CD4-positive, alpha-beta T cell treated with Interleukin-4 for 1 hour (primary cell): ENCODE measurements around the gene SNAPIN.
"Not testable (repeated sequence)": the region's sequence is repeated elsewhere in the genome, so short reads cannot be mapped to it uniquely, and the experiment has no call there.

Experiments
- DNase-seq, 2 donors: peaks; one replicate each; pipeline ENCODE4 v3.0.0-alpha.2; 2020 to 2022

Gene SNAPIN

DNA sequence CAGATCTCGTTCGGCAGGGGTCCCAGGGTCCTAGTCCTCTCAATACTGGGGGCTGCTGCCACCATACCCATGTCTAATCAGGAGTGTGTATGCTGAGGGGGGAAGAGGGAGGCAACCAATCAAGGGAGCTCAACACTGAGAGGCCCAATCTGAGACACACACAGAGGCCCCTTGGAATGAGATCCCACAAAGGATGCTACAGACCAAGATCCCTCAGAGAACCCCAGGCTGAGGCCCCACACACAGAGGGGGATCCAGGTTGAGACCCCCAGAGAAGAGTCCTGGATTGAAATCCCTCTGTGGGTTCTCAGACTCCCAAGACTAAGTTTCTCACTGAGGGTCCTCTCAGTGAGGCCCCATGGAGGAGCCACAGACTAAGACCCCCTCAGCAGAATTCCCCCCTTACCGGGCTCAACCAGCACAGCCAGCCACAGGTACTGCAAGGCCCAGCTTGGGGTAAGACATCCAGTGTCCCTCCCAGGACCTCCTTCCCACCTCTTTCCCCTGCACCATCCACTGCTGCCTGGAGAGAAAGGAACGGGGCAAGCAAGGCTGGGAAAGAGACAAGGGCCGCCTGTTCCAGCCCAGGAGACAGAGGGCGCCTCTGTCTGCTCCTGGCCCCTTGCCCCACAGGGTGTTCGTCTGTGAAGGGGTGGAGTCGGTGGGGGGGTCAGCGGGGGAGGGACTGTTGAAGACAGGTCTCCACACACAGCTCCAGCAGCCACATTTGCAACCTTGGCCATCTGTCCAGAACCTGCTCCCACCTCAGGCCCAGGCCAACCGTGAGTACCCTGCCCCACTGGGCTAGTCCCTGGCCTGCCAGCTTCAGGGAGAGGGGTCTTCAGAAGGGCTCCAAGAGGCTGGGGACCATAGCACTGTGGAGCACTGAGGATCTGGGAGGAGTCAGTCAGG is 30.5 kb upstream of the SNAPIN start, which contains the start of gene S100A1:
Gene S100A1 (plus strand): TSS at position 720 of the 912 bp plus-strand sequence. CDS start 2,088 bp downstream, outside the sequence.
- DNase-seq = no peak

- DNase-seq = no peak
Measured at GRCh38 chr1:153628638-153629342, 29.7 kb upstream of the SNAPIN start.

DNA sequence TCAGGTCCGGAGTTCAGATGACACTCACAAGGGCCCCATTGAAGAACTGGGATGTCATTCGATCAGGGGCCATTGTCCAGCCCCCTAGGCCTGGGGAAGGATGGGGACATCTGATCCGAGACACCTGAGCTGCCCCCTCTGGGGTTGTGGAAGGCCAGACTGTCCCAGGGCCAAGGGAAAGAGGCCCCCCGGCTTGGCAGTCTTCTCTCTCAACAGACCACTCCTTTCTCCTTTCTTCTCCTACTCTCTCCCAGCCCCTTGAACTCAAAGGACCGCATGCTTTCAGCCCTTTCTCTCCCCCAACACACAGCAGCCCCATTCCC is 29.2 kb upstream of the SNAPIN start:
- no peak for DNase-seq

DNA sequence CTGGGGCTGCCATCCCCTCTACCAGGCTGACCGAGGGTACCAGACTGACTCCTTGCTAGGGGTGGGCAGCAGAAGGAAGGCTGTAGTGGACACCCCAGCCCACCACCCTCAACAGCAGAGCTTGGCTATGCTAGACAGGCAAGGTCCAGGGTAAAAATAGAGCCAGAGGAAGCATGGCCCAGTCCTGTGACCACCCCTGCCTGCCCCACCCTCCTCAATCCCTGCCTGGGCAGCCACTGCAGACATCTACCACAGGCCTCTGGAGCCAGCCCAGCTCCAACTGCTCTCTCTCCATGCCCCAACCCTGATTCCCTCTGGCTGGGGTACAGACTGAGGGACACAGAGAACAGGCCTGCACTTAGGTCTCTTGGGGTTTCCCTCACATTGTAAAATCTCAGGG is 28.5 kb upstream of the SNAPIN start:
- no peak for DNase-seq

- DNase-seq = no peak
Measured at GRCh38 chr1:153630384-153630783, 28.1 kb upstream of the SNAPIN start.

DNA sequence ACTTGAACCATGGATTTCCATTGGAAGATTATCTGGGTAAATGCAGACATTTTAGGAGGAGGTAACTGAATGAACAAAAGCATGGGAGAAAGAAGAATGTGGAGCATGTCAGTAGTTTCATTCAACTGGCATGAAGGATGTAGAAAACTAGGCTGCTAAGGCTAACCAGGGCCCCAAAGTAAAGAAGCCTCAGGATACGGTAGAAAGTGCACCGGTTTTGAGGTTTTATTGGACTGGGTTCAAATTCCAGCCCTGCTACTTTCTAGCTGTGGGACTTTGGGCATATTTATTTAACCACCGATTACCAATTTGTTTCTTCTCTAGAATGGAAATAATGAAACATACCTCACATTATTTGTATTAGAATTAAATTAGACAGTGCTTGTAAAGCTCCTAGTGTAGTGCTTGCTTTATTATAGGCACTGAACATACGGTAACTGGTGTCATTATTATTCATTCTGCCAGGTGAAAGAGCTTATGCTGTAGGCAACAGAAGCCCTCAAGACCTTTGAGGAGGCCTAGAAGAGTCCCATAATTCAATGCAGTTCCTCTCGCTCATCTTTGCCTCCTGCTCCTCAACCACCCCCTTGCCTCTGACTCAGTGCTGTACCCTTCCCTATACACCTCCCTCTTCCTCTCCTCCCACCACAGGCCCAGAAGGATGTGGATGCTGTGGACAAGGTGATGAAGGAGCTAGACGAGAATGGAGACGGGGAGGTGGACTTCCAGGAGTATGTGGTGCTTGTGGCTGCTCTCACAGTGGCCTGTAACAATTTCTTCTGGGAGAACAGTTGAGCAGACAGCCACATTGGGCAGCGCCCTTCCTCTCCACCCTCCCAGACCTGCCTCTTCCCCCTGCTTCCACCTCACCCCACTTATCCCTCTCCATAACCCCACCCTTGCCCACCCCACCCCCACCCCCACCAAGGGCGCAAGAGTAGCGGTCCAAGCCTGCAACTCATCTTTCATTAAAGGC is 27.2 kb upstream of the SNAPIN start:
- DNase-seq = no peak

DNA sequence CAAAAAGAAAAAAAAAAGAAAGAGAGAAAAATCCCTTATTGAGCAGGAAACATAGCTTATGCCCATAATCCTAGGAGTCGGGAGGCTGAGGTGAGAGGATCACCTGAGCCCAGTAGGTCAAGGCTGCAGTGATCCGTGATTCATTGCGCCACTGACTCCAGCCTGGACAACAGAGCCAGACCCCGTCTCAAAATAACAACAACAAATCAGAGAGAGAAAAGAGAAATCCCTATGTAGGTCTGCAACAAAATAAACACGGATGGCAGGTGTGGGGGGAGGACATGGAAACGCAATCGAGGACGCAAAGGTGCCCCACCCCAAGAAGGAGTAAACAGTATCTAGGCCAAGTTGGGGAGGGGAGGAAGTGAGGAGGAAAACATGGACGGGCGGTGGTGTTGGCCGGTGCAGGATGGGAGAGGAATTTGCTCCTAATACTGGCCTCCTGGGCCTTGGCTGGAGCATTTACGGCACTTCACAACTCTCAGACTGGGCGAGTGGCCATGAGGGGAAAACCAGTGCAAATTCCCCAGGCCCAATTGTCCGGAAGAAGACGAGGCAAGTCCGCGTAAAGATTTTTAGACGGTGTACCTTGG is 25.2 kb upstream of the SNAPIN start:
- no peak for DNase-seq

- peak; percentile 97 for DNase-seq
Measured at GRCh38 chr1:153633754-153634665, 24.5 kb upstream of the SNAPIN start, which contains the start of gene CHTOP. Gene CHTOP (plus strand): TSS chr1:153634066. CDS start chr1:153636589, 2,523 bp downstream.

DNA sequence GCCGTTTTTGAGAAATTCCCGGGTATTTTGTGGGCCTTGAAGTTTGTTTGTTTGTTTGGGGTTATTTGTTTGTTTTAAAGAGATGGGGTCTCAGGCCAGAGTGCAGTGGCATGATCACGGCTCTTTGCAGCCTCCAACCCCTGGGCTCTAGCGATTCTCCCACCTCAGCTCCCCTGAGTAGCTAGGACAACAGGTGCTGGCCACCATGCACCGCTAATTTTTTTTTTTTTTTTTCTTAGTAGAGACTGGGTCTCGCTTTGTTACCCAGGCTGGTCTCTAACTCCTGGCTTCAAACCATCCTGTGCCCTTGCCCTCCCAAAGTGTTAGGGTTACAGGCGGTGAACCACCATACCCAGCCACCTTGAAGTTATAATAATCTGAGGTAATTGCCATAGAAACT is 22.6 kb upstream of the SNAPIN start:
- no peak for DNase-seq

DNA sequence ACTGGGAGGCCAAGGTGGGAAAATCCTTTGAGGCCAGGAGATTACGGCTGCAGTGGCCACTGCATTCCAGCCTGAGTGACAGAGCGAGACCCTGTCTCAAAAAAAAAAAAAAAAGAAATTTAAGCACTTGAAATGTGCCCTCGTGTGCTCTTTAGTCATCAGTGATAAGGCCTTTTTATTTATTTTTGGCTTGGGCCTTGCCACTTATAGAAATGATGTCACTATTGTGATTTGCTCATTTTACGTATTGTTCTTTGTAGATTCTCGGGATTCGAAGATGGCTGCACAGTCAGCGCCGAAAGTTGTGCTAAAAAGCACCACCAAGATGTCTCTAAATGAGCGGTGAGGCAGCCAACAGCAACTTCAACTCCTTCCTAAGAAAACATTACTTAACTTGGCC is 22.2 kb upstream of the SNAPIN start:
- DNase-seq = no peak

- no peak for DNase-seq
Measured at GRCh38 chr1:153638261-153638660, 20.2 kb upstream of the SNAPIN start.

DNA sequence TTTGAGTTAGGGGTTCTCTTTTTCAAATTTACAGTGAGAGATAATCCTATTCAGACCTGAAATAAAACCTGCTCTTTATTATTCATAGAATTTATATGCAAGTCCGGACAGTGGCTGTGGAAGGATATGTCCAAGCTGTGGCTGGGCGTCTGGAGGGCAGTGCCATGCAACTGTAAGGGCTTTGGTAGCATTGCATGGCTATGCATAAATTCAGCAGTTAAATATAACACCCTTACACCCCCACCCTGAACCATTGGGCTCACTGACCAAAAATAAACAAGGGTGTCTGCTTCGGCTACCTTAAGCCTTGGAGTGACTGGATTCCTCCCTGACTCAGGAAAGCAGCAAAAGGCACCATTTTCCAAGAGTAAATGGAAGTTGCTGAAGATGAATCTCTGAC is 19.2 kb upstream of the SNAPIN start:
- no peak for DNase-seq

- not testable (repeated sequence) for DNase-seq
Measured at GRCh38 chr1:153640213-153640612, 18.3 kb upstream of the SNAPIN start.

DNA sequence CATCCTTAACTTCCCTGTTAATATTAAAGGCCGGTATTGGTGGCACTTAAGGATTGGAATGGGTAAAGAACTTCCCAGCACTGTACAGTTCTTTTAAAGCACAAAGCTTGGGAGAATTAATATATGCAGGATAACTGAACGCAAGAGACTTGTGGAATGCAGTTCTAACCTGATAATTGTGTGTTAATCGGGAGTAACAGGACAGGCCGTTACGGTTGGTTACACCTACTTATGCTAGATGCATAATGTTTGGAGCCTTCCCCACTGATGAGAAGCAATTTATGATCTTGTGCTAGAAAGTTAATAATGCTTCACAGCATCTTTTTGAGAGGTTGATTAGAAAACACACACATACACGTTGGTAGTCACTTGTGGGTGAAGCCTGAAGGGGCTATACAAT is 17.6 kb upstream of the SNAPIN start:
- no peak for DNase-seq

DNA sequence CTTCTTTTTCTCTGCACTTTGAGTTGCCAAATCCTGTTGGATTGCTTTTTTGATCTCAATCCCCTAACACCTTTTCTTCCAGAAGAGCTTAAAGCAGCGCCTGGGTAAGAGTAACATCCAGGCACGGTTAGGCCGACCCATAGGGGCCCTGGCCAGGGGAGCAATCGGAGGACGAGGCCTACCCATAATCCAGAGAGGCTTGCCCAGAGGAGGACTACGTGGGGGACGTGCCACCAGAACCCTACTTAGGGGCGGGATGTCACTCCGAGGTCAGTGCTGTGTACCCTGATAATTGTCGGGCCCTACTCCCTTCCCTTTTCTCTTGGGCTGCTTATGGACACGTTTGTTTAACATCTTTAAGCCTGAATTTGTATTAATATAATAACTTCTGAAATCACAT is 16.3 kb upstream of the SNAPIN start:
- no peak for DNase-seq

DNA sequence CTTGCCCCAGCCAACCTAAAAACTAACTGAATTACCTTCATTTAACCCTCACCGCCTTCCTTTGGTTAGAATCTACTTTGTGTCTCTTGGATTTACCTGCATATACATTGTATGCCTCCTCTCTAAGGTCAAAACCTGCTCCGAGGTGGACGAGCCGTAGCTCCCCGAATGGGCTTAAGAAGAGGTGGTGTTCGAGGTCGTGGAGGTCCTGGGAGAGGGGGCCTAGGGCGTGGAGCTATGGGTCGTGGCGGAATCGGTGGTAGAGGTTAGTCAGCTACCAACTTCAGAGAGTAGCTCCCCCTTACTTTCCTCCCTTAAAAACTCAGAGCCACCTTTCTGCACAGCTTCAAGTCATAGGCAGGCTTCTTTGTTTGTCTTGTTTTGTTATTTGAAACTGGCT is 15.4 kb upstream of the SNAPIN start:
- no peak for DNase-seq

GRCh38 chr1:153643816-153644215 is 14.7 kb upstream of the SNAPIN start:
- no peak for DNase-seq

DNA sequence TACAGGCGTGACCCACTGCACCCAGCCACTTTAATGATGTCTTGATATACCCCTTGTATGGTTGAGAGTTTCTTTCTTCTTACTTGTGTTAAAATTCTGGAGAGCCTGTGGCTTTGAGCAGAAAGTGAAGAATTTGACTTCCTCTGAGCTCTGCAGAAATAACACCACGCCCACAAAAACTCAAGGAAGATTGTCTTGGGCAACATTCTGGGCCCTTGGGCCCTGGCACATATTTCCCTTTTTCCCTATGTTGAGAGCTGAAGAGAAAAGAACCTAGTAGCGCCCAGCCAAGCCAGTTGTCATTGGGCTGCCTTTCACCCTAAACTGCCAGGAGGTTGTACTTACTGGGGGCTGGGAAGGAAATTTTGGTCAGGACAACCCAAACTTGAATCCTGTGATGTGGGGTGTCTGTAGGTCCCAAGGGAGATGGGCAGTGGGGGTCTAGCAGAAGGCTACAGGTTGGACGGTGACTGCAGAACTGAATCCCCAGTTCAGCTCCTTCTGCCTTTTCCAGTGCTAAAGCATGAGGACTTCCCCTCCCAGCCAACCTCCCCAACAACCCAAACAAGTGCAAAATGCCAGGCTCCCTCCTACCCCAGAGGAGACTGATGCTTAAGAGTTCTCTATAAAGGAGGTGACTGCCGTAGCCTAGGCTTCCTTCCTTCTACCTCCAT is 11.7 kb upstream of the SNAPIN start:
- DNase-seq = peak in 1 of 2 donors; percentile 25

- DNase-seq = no peak
Measured at GRCh38 chr1:153647346-153647714, 11.2 kb upstream of the SNAPIN start.

GRCh38 chr1:153648000-153648643 is 10.4 kb upstream of the SNAPIN start:
- DNase-seq = no peak
